Thoracic aorta (tissue), 2 donors: ENCODE data around the gene TSPAN11. TPM values are rescaled to one million over a fixed set of nuclear protein-coding genes. Genes with fewer than 3 reads are reported as not detected.

ENCODE experiments used
- ATAC-seq: fragments of 150-250 bp; one replicate; pipeline ENCODE4 v1.8.0; 2017; ENCODE audit warnings: low read depth; ENCODE audit not compliant: insufficient number of reproducible peaks, low FRiP score
- DNase-seq: peaks from one replicate; pipeline ENCODE4 v3.0.0-alpha.2; 2020; ENCODE audit warnings: low spot score
- H3K27ac ChIP-seq, 2 donors: fragments of 200-600 bp; sonication (generic); 1 replicate in 1 of 2; 2 replicates in 1 of 2; pipeline ENCODE4 v1.5.1; 2016; ENCODE audit warnings: mild to moderate bottlenecking in 2 of 2, moderate library complexity in 2 of 2
- H3K27me3 ChIP-seq: fragments of 200-600 bp; sonication (generic); replicated peaks from 2 replicates; pipeline ENCODE4 v1.6.0; 2016; ENCODE audit warnings: mild to moderate bottlenecking; ENCODE audit not compliant: insufficient read depth
- H3K36me3 ChIP-seq: fragments of 200-600 bp; sonication (generic); one replicate; pipeline ENCODE4 v1.5.1; 2016
- H3K4me1 ChIP-seq, 2 donors: fragments of 200-600 bp; sonication (generic); 1 replicate in 1 of 2; 2 replicates in 1 of 2; pipeline versions ENCODE4 v1.5.1 to v1.6.0; 2016; ENCODE audit warnings: low read depth in 2 of 2, mild to moderate bottlenecking in 1 of 2; ENCODE audit not compliant: control insufficient read depth in 1 of 2
- H3K4me3 ChIP-seq: fragments of 200-600 bp; sonication (generic); 2 replicates; pipeline ENCODE4 v1.5.1; 2016; ENCODE audit warnings: mild to moderate bottlenecking
- H3K9me3 ChIP-seq: fragments of 200-600 bp; sonication (generic); 2 replicates; pipeline ENCODE4 v1.5.1; 2016
- CTCF ChIP-seq: fragments of 200-600 bp; sonication (generic); IDR thresholded peaks from one replicate; pipeline ENCODE4 v1.5.1; 2019; ENCODE audit warnings: antibody characterized with exemption
- total RNA-seq, 2 donors: library from RNA; depleted of rRNA; stranded (reverse); fragments of >200 nt; gene quantifications; one replicate each; pipeline versions ENCODE4 v1.1.0 to v1.2.3, GENCODE V29; 2016

Gene TSPAN11
- total RNA-seq, 2 donors from 2014 or later, result 0.41 to 3.0 TPM

GRCh38 chr12:30932881-30933280, 6.3 kb downstream of the TSPAN11 start:
- Histone ChIP-seq H3K9me3 (no peaks in the 10 kb centered on the region), H3K4me3 (no peak overlapping the region), H3K27ac (no peak overlapping the region), H3K36me3 (no peaks in the 10 kb centered on the region), H3K4me1 (no peaks in the 10 kb centered on the region), H3K27me3 (no peaks in the 10 kb centered on the region)
- DNase-seq, result no peak
- TF ChIP-seq CTCF, result no peak
- no peak for ATAC-seq

GRCh38 chr12:30934811-30935210, 8.3 kb downstream of the TSPAN11 start:
- no peaks in the 10 kb centered on the region for H3K9me3 ChIP-seq
- ATAC-seq (no peak), DNase-seq (no peak)
- no peak for TF ChIP-seq CTCF
- H3K27me3 ChIP-seq, result no peaks in the 10 kb centered on the region
- H3K36me3 ChIP-seq, result no peaks in the 10 kb centered on the region
- H3K27ac ChIP-seq, result no peak overlapping the region
- H3K4me3 ChIP-seq, result no peak overlapping the region
- no peaks in the 10 kb centered on the region for H3K4me1 ChIP-seq

GRCh38 chr12:30936036-30936435, 9.5 kb downstream of the TSPAN11 start:
- H3K4me3 ChIP-seq, result no peak overlapping the region
- no peaks in the 10 kb centered on the region for H3K27me3 ChIP-seq
- H3K4me1 ChIP-seq, result no peaks in the 10 kb centered on the region
- H3K36me3 ChIP-seq, result no peaks in the 10 kb centered on the region
- no peaks in the 10 kb centered on the region for H3K9me3 ChIP-seq
- no peak overlapping the region for H3K27ac ChIP-seq
- ATAC-seq (no peak), DNase-seq (no peak)
- no peak for TF ChIP-seq CTCF

- Histone ChIP-seq H3K4me1 (no peaks in the 10 kb centered on the region), H3K27me3 (no peaks in the 10 kb centered on the region), H3K27ac (no peak overlapping the region), H3K9me3 (no peaks in the 10 kb centered on the region), H3K4me3 (no peak overlapping the region), H3K36me3 (no peaks in the 10 kb centered on the region)
- DNase-seq (no peak), ATAC-seq (no peak)
- TF ChIP-seq CTCF, result no peak
Observed at GRCh38 chr12:30939234-30939633, 12.7 kb downstream of the TSPAN11 start.

- Histone ChIP-seq H3K27me3 (no peaks in the 10 kb centered on the region), H3K27ac (no peak overlapping the region), H3K4me1 (no peaks in the 10 kb centered on the region), H3K36me3 (no peaks in the 10 kb centered on the region), H3K9me3 (no peaks in the 10 kb centered on the region), H3K4me3 (no peak overlapping the region)
- ATAC-seq, result no peak
- no peak for DNase-seq
- no peak for TF ChIP-seq CTCF
Observed at GRCh38 chr12:30942486-30942885, 15.9 kb downstream of the TSPAN11 start.
